Cardiac fibroblast (primary cell): ENCODE results near the gene MPPED2.

Experiments
- DNase-seq, 2 donors: peaks; one replicate each; pipeline versions ENCODE4 v3.0.0 to v3.0.0-alpha.2; 2010; ENCODE audit warnings: low read depth in 2 of 2
- H3K4me3 ChIP-seq, 2 donors: replicated peaks in 1 of 2; 1 replicate in 1 of 2; 2 replicates in 1 of 2; pipeline ENCODE4 v1.5.1; 2011; ENCODE audit warnings: low read depth in 2 of 2, low read length in 2 of 2, mild to moderate bottlenecking in 2 of 2, moderate library complexity in 1 of 2
- CTCF ChIP-seq: IDR thresholded peaks from one replicate; pipeline ENCODE4 v1.5.1; 2011; ENCODE audit warnings: low read depth, mild to moderate bottlenecking, low read length, inconsistent platforms

MPPED2 gene

DNA sequence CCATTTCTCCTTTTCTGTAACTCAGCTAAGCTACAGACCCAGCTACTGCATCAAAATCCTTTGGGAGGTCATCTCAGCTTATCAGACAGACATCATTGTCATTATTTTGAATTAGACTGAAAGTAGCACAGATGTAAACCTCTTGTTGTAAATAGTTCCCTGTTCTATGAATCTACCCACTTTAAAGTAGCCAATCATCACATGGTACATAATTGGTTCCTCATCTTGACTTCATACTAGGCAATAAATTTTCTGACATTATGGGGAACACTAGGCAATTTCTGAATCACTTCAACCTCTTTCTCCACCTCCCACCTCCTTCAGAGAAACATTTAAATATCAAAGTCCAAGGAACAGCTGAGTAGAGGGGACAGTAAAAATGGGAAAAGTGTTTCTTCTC lies 47.9 kb downstream of the MPPED2 start:
- no peak for TF ChIP-seq CTCF
- H3K4me3 ChIP-seq = no peak overlapping the region
- DNase-seq = no peak

DNA sequence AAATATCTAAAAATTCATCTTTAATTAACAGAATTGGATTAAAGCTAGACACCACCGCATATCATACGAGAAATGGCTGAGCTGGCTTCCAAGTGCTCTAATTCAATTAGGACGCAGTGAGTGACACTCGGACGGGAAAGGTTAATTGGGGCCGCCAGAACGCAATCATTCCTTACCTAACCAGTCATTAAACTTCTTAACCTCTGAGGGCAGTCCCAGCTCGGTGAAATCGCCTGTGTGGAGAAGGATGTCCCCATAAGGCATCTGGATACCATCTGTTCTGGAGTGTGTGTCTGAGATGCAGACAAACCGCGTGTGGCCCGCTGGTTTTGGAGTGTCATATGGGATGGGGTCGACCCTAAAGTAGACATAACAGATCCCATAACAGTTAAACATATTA lies 50.3 kb downstream of the MPPED2 start:
- DNase-seq = no peak
- no peak for TF ChIP-seq CTCF
- no peak overlapping the region for H3K4me3 ChIP-seq

DNA sequence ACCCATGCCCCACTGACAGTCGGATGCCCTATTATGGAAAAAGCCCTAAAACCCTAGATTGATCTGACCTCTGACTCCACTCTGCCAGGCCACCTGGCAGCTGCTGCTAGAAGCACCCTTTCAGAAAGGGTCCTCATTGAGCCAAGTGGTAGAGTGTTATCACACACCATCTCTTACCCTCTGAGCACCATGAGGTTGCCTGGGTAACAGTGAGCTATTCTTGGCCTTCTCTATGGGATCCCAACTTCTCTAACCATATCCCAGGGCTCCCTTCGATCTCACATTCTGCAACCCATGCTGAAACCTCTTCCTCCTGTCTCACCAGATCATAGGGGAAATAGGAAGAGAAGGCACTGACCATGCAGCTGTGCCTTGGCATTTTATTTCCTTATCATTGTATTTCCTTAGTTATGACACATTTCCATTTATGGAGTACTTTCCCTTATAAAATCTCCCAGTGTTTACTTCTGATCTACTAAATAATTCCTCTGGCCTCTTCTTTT lies 52.7 kb downstream of the MPPED2 start:
- TF ChIP-seq CTCF = no peak
- DNase-seq = no peak
- H3K4me3 ChIP-seq = no peak overlapping the region

GRCh38 chr11:30527566-30527965 lies 58.6 kb downstream of the MPPED2 start:
- H3K4me3 ChIP-seq = no peak overlapping the region
- no peak for DNase-seq
- no peak for TF ChIP-seq CTCF

DNA sequence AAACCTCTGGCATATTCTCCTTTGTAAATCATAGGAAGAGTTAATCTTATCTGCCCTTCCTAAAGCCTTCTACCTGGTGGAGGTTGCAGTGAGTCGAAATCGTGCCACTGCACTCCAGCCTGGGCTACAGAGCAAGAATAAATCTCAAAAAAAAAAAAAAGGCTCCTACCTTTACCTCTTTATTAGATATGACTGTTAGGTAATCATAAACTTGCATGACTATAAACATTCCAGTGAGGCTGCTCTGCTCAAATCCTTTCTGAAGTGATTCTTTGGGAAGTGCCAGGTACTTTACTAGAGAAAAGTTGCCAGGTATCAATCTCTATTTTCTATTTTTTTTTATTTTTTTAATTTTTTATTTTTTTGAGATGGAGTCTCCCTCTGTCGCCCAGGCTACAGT lies 59.6 kb downstream of the MPPED2 start:
- no peak for TF ChIP-seq CTCF
- no peak for DNase-seq
- no peak overlapping the region for H3K4me3 ChIP-seq

- no peak overlapping the region for H3K4me3 ChIP-seq
- TF ChIP-seq CTCF = no peak
- no peak for DNase-seq
These were observed 63.5 kb downstream of the MPPED2 start for GRCh38 chr11:30522536-30523243.
